ENCODE data around the gene LCE3A. TPM values are rescaled to one million over a fixed set of nuclear protein-coding genes. Genes with fewer than 3 reads are reported as not detected.
"Not testable (repeated sequence)": the region's sequence is repeated elsewhere in the genome, so short reads cannot be mapped to it uniquely, and the experiment has no call there.

LCE3A gene, protein sequence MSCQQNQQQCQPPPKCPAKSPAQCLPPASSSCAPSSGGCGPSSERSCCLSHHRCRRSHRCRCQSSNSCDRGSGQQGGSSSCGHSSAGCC
- not detected for total RNA-seq
- long read RNA-seq = 0 reads

GRCh38 chr1:152622803-152623202, at the start of gene LCE3A:
Gene LCE3A (minus strand): TSS chr1:152623103. CDS start chr1:152623103, 0 bp downstream.
- Histone ChIP-seq H3K36me3 (no peaks in the 10 kb centered on the region), H3K9me3 (replicated peaks) (peaks cover 31% of the 10 kb centered on the region), H3K4me1 (no peaks in the 10 kb centered on the region), H3K27ac (replicated peaks) (no peak within 1 kb of the TSS), H3K27me3 (ENCODE audit: low read depth) (peaks cover 27% of the 10 kb centered on the region), H3K4me3 (no peak within 1 kb of the TSS)
- TF ChIP-seq CTCF (IDR thresholded peaks at IDR 0.05; ENCODE audit: borderline replicate concordance) = no peak
- DNase-seq = no peak
- intact Hi-C loops (cut with micrococcal nuclease) = no loop called here

DNA sequence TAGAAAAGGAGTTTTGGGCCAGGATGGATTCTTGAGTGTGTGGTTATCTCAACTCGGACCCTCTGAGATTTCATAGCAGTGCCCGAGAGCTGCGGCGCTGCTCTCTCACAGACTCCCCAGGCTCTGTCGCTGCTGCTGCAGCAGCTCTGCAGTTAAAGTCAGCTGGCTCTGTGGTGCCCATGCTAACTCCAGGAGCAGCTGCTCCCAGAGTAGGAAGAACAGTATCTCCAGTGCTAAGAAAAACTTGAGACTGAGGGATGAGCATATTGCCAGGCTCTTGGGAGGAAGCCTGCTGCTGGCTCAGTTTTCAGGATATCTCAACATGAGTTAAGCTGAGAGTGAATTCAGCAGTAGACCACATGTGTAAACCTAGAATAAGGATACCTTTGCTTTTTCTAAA, 44.7 kb upstream of the LCE3A start:
- no peaks in the 10 kb centered on the region for H3K36me3 ChIP-seq
- H3K4me1 ChIP-seq = no peaks in the 10 kb centered on the region

GRCh38 chr1:152666171-152666570, 43.3 kb upstream of the LCE3A start:
- H3K9me3 ChIP-seq (replicated peaks); H3K4me3 ChIP-seq; DNase-seq; H3K4me1 ChIP-seq; H3K27ac ChIP-seq (replicated peaks); intact Hi-C loops (cut with micrococcal nuclease); H3K36me3 ChIP-seq: not testable (repeated sequence)
- peaks cover 15% of the 10 kb centered on the region for H3K27me3 ChIP-seq (ENCODE audit: low read depth)

More for the DNA sequence above, 44.7 kb upstream of the LCE3A start:
- intact Hi-C loops (cut with micrococcal nuclease) = no loop called here
- DNase-seq = no peak
- TF ChIP-seq CTCF (IDR thresholded peaks at IDR 0.05; ENCODE audit: borderline replicate concordance) = no peak
- Histone ChIP-seq H3K27ac (replicated peaks) (no peak overlapping the region), H3K27me3 (ENCODE audit: low read depth) (peaks cover 11% of the 10 kb centered on the region), H3K4me3 (no peak overlapping the region), H3K9me3 (replicated peaks) (no peaks in the 10 kb centered on the region)

GRCh38 chr1:152663098-152663497, 40.2 kb upstream of the LCE3A start, which contains the start of gene LCE2D:
Gene LCE2D (plus strand): TSS chr1:152663380. CDS start chr1:152664106, 726 bp downstream.
- Histone ChIP-seq H3K27me3 (ENCODE audit: low read depth) (peaks cover 20% of the 10 kb centered on the region), H3K4me1 (no peaks in the 10 kb centered on the region), H3K27ac (replicated peaks) (no peak within 1 kb of the TSS), H3K9me3 (replicated peaks) (no peaks in the 10 kb centered on the region), H3K36me3 (no peaks in the 10 kb centered on the region), H3K4me3 (no peak within 1 kb of the TSS)
- no peak for DNase-seq
- TF ChIP-seq CTCF (IDR thresholded peaks at IDR 0.05; ENCODE audit: borderline replicate concordance) = no peak
- intact Hi-C loops (cut with micrococcal nuclease) = no loop called here

DNA sequence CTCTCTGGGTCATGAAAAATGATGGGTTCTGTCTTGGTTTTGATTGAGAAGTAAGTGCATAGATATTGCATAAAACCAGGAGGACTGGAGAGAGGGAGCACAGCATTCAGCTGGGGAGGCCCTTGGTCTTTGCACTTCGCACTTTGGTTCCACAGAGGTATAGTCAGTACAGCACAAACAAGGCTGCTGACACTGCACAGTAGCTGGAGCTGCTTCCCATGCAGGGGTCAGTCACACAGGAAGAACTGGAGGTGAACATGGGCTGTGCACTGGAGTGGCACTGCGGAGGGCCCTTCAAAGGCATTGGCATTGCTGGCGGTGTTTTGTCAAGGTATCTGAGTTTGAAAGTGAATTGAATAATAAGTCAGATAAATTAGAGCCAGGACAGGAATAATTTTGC, 35.7 kb upstream of the LCE3A start:
- intact Hi-C loops (cut with micrococcal nuclease) = no loop called here
- DNase-seq = no peak
- H3K9me3 ChIP-seq (replicated peaks) = no peaks in the 10 kb centered on the region
- H3K4me1 ChIP-seq = no peaks in the 10 kb centered on the region
- no peak for TF ChIP-seq CTCF (IDR thresholded peaks at IDR 0.05; ENCODE audit: borderline replicate concordance)
- no peaks in the 10 kb centered on the region for H3K36me3 ChIP-seq
- H3K4me3 ChIP-seq = no peak overlapping the region
- H3K27ac ChIP-seq (replicated peaks) = no peak overlapping the region
- H3K27me3 ChIP-seq (ENCODE audit: low read depth) = peaks cover 19% of the 10 kb centered on the region

DNA sequence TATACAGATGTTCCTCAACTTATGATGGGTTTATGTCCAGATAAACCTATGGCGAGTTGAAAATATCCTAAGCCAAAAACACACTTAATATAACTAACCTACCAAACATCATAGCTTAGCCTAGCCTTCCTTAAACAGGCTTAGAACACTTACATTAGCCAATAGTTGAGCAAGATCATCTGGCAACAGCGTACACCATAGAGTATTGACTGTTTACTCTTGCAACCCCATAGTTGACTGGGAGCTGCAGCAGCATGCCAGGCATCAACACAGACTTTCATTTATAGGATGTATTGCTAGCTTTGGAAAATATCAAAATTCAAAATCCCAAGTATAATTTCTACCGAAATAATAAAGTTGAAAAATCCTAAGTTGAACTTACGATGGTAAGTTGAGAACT, 34.8 kb upstream of the LCE3A start:
- intact Hi-C loops (cut with micrococcal nuclease) = no loop called here
- DNase-seq = no peak
- Histone ChIP-seq H3K4me3 (no peak overlapping the region), H3K27ac (replicated peaks) (no peak overlapping the region), H3K9me3 (replicated peaks) (no peaks in the 10 kb centered on the region), H3K4me1 (no peaks in the 10 kb centered on the region), H3K36me3 (no peaks in the 10 kb centered on the region), H3K27me3 (ENCODE audit: low read depth) (peaks cover 10% of the 10 kb centered on the region)
- no peak for TF ChIP-seq CTCF (IDR thresholded peaks at IDR 0.05; ENCODE audit: borderline replicate concordance)

All from left ventricle myocardium inferior (tissue), 1 donor.